Transverse colon (tissue), 4 donors: ENCODE results near the gene DGLUCY. TPM values are rescaled to one million over a fixed set of nuclear protein-coding genes. Genes with fewer than 3 reads are reported as not detected.

Source experiments
- DNase-seq: peaks from one replicate; pipeline ENCODE4 v3.0.0-alpha.2; 2019
- H3K27ac ChIP-seq, 4 donors: fragments of 200-600 bp; sonication (generic); 2 replicates each; pipeline ENCODE4 v1.5.1; 2016 to 2018; ENCODE audit warnings: inconsistent platforms in 4 of 4
- H3K27me3 ChIP-seq: fragments of 200-600 bp; sonication (generic); 2 replicates; pipeline ENCODE4 v1.5.1; 2017; ENCODE audit warnings: inconsistent platforms
- H3K36me3 ChIP-seq, 4 donors: fragments of 200-600 bp; sonication (generic); 2 replicates each; pipeline ENCODE4 v1.5.1; 2017 to 2019; ENCODE audit warnings: inconsistent platforms in 4 of 4
- H3K4me1 ChIP-seq, 4 donors: fragments of 200-600 bp; sonication (generic); 2 replicates each; pipeline ENCODE4 v1.5.1; 2017 to 2020; ENCODE audit warnings: inconsistent platforms in 4 of 4
- H3K4me3 ChIP-seq, 4 donors: fragments of 200-600 bp; sonication (generic); 1 replicate in 1 of 4; 2 replicates in 3 of 4; pipeline versions ENCODE4 v1.5.1 to v1.6.1; 2017 to 2019; ENCODE audit warnings: inconsistent platforms in 4 of 4
- H3K9me3 ChIP-seq, 2 donors: fragments of 200-600 bp; sonication (generic); 2 replicates each; pipeline ENCODE4 v1.5.1; 2017 to 2019; ENCODE audit warnings: inconsistent platforms in 2 of 2
- CTCF ChIP-seq, 5 experiments: fragments of 200-600 bp in 3 of 5; fragments of 450-650 bp in 2 of 5; sonication (generic) in 3 of 5; IDR thresholded peaks; 1 replicate in 2 of 5; 2 replicates in 3 of 5; pipeline ENCODE4 v1.5.1; 2016 to 2017; ENCODE audit warnings: antibody characterized with exemption in 5 of 5, inconsistent platforms in 3 of 5, mild to moderate bottlenecking in 2 of 5, moderate library complexity in 1 of 5
- EP300 ChIP-seq: sonication (generic); formaldehyde crosslinking; IDR thresholded peaks from one replicate; pipeline ENCODE4 v1.6.1; 2017; ENCODE audit warnings: antibody characterized with exemption, low read depth
- POLR2A ChIP-seq: fragments of 450-650 bp; IDR thresholded peaks from one replicate; pipeline ENCODE4 v1.6.1; 2016; ENCODE audit warnings: antibody characterized with exemption, mild to moderate bottlenecking, moderate library complexity
- POLR2AphosphoS5 ChIP-seq, 3 donors: sonication (generic); formaldehyde crosslinking; IDR thresholded peaks; one replicate each; pipeline ENCODE4 v1.6.1; 2016; ENCODE audit warnings: antibody characterized with exemption in 3 of 3
- WGBS, 2 donors: methylation state at CpG; one replicate each; pipeline ENCODE4 v1.1.5; 2018; ENCODE audit warnings: low coverage in 1 of 2; 5-methylcytosine and 5-hydroxymethylcytosine counted together
- in situ Hi-C, 4 donors: fragments of 200-750 bp; cut with MboI; loops; one replicate each; pipeline versions ENCODE4 v1.15.0 to v1.15.1; 2017; ENCODE audit warnings: low sequenced_read_pairs in 3 of 4, low pct_ligation_motif_present in 1 of 4, low pct_unique_long_range_greater_than_20kb in 1 of 4
- intact Hi-C: fragments of 100-400 bp; cut with DNase I; formaldehyde crosslinking; loops from one replicate; pipeline ENCODE4 v1.15.1; 2023; ENCODE audit warnings: low total_unique reads
- total RNA-seq, 4 donors: library from RNA; depleted of rRNA; stranded (reverse); fragments of >200 nt; gene quantifications; one replicate each; pipeline ENCODE4 v1.1.0, GENCODE V29; 2016

The DGLUCY gene
- total RNA-seq, 4 donors from 2014 or later, result 62.1 to 229 (median 102) TPM

GRCh38 chr14:91271639-91272038 is 157.8 kb downstream of the DGLUCY start:
- Histone ChIP-seq H3K4me1 (peaks cover 6 to 10% (median 10%) of the 10 kb centered on the region in 4 donors), H3K9me3 (no peaks in the 10 kb centered on the region), H3K36me3 (peaks cover 0 to 6% (median 0%) of the 10 kb centered on the region in 4 donors), H3K27ac (no peak overlapping the region), H3K27me3 (no peaks in the 10 kb centered on the region), H3K4me3 (no peak overlapping the region)
- no peak for DNase-seq
- 98 to 100% methylated on average over 4 to 9 of the region's 9 CpGs for WGBS, 2 donors
- intact Hi-C loops (no loop called here), in situ Hi-C loops (no loop called here)
- TF ChIP-seq EP300 (no peak), POLR2A (no peak), CTCF (IDR thresholded peaks at IDR 0.05) (no peak), POLR2AphosphoS5 (IDR thresholded peaks at IDR 0.05) (no peak)

GRCh38 chr14:91272341-91273272 is 158.7 kb downstream of the DGLUCY start:
- 95 to 100% methylated on average over 6 to 37 of the region's 43 CpGs for WGBS, 2 donors
- no peaks in the 10 kb centered on the region for H3K9me3 ChIP-seq
- intact Hi-C loops, result no loop called here
- no peak for TF ChIP-seq POLR2A
- no peak for TF ChIP-seq POLR2AphosphoS5 (IDR thresholded peaks at IDR 0.05)
- no peak for TF ChIP-seq CTCF (IDR thresholded peaks at IDR 0.05)
- no peak for TF ChIP-seq EP300
- H3K36me3 ChIP-seq, result peaks cover 0 to 13% (median 0%) of the 10 kb centered on the region in 4 donors
- peaks cover 6 to 10% (median 10%) of the 10 kb centered on the region in 4 donors for H3K4me1 ChIP-seq
- no peaks in the 10 kb centered on the region for H3K27me3 ChIP-seq
- no peak overlapping the region for H3K4me3 ChIP-seq
- no peak for DNase-seq
- no peak overlapping the region for H3K27ac ChIP-seq
- in situ Hi-C loops, result no loop called here

GRCh38 chr14:91273273-91273884 is 159.5 kb downstream of the DGLUCY start:
- Histone ChIP-seq H3K27ac (no peak overlapping the region), H3K9me3 (no peaks in the 10 kb centered on the region), H3K36me3 (peaks cover 0 to 20% (median 0%) of the 10 kb centered on the region in 4 donors), H3K4me3 (no peak overlapping the region), H3K27me3 (no peaks in the 10 kb centered on the region), H3K4me1 (peaks cover 6 to 10% (median 10%) of the 10 kb centered on the region in 4 donors)
- no peak for DNase-seq
- 96% methylated on average over 14 of the region's 27 CpGs; no CpG with 5 or more reads in 1 of the 2 donors for WGBS, 2 donors
- intact Hi-C loops, result no loop called here
- TF ChIP-seq POLR2AphosphoS5 (IDR thresholded peaks at IDR 0.05) (no peak), POLR2A (no peak), EP300 (no peak), CTCF (IDR thresholded peaks at IDR 0.05) (no peak)
- in situ Hi-C loops, result no loop called here

- DNase-seq, result no peak
- intact Hi-C loops, result no loop called here
- Histone ChIP-seq H3K36me3 (peaks cover 0 to 22% (median 0%) of the 10 kb centered on the region in 4 donors), H3K4me3 (no peak overlapping the region), H3K27me3 (no peaks in the 10 kb centered on the region), H3K27ac (no peak overlapping the region), H3K9me3 (no peaks in the 10 kb centered on the region), H3K4me1 (peaks cover 6 to 10% (median 9%) of the 10 kb centered on the region in 4 donors)
- TF ChIP-seq EP300 (no peak), POLR2AphosphoS5 (IDR thresholded peaks at IDR 0.05) (no peak), POLR2A (no peak), CTCF (IDR thresholded peaks at IDR 0.05) (no peak)
- in situ Hi-C loops, result no loop called here
- WGBS, 2 donors, result 91% methylated on average over 13 of the region's 13 CpGs; no CpG with 5 or more reads in 1 of the 2 donors
These were observed 160.0 kb downstream of the DGLUCY start for GRCh38 chr14:91273885-91274273.
